ENCODE measurements around the gene ARL14. TPM values are rescaled to one million over a fixed set of nuclear protein-coding genes. Genes with fewer than 3 reads are reported as not detected.

Gene ARL14
- total RNA-seq, 1 donor from 2014 or later = 0.16 TPM

DNA sequence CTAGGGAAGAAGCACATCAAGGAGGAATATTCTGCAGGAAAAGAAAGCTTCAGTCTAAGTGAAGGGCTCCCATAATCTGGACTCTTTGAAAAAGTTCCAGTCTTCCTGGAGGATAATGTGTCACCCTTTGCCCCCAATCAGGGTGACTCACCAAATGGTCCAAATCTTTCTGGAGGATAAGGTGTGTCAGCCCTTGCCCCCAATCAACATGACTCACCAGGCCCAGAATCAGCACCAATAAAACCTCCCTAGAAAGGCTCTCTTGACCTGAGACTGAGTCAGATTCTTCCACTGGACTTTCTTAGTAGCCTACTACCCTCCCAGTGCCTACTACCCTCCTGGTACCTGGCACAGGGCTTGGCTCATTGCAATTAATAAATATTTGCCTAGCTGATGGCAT lies 9.5 kb upstream of the ARL14 start:
- Histone ChIP-seq H3K27me3 (ENCODE audit: insufficient read depth, low read length) (no peaks in the 10 kb centered on the region), H3K27ac (ENCODE audit: low read depth, low read length) (no peak overlapping the region), H3K4me1 (ENCODE audit: insufficient read depth, low read length) (peaks cover 25% of the 10 kb centered on the region), H4K20me1 (ENCODE audit: insufficient read depth, low read length) (no peaks in the 10 kb centered on the region), H2AFZ (ENCODE audit: low read depth, low read length) (no peak overlapping the region), H3K9ac (ENCODE audit: low read length) (no peak overlapping the region), H3K79me2 (ENCODE audit: insufficient read depth, low read length) (no peaks in the 10 kb centered on the region), H3K4me2 (ENCODE audit: low read length) (peak overlapping the region; percentile 43), H3K36me3 (ENCODE audit: insufficient read depth, low read length) (no peaks in the 10 kb centered on the region), H3K4me3 (ENCODE audit: insufficient read depth, low read depth, low read length) (no peak overlapping the region), H3K9me3 (ENCODE audit: insufficient read depth, low read depth, low read length) (no peaks in the 10 kb centered on the region)
- no peak overlapping the region for H3K27ac Mint-ChIP-seq (ENCODE audit: unreplicated experiment)
- FAIRE-seq (no peak), DNase-seq (ENCODE audit: low read depth) (peak; percentile 79)
- TF ChIP-seq EZH2 (IDR thresholded peaks at IDR 0.05; ENCODE audit: insufficient read depth, low read length) = no peak
- TF ChIP-seq, protein P1, sequence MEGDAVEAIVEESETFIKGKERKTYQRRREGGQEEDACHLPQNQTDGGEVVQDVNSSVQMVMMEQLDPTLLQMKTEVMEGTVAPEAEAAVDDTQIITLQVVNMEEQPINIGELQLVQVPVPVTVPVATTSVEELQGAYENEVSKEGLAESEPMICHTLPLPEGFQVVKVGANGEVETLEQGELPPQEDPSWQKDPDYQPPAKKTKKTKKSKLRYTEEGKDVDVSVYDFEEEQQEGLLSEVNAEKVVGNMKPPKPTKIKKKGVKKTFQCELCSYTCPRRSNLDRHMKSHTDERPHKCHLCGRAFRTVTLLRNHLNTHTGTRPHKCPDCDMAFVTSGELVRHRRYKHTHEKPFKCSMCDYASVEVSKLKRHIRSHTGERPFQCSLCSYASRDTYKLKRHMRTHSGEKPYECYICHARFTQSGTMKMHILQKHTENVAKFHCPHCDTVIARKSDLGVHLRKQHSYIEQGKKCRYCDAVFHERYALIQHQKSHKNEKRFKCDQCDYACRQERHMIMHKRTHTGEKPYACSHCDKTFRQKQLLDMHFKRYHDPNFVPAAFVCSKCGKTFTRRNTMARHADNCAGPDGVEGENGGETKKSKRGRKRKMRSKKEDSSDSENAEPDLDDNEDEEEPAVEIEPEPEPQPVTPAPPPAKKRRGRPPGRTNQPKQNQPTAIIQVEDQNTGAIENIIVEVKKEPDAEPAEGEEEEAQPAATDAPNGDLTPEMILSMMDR (IDR thresholded peaks at IDR 0.05; ENCODE audit: insufficient read depth, low read depth, low read length) = no peak
- no peaks in the 10 kb centered on the region for H3K9me3 Mint-ChIP-seq (ENCODE audit: unreplicated experiment)
- H3K36me3 Mint-ChIP-seq (ENCODE audit: low read depth, unreplicated experiment) = no peaks in the 10 kb centered on the region
- no peaks in the 10 kb centered on the region for H3K27me3 Mint-ChIP-seq (ENCODE audit: low read depth, unreplicated experiment)
- no peak overlapping the region for H3K4me3 Mint-ChIP-seq (ENCODE audit: unreplicated experiment)
- peaks cover 13% of the 10 kb centered on the region for H3K4me1 Mint-ChIP-seq (ENCODE audit: low read depth, unreplicated experiment)

DNA sequence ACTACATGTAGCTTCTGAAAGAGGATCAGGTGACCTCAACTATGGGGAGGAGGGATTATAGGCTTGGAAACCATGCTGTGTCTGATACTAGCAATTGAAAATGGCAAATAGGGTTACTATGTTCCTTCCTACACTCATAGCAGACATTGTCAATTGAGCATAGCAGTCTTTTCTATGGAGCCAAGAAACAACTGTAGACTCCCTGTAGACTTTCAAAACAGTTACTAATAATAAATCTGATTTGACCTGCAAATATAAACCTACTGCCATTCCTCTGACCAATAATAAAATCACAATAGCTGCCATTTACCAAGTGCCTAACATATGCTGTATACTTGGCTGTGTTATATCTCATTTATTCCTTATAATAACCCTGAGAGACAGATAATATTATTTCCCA lies 8.5 kb upstream of the ARL14 start:
- H3K9me3 ChIP-seq (ENCODE audit: insufficient read depth, low read depth, low read length) = no peaks in the 10 kb centered on the region
- no peak overlapping the region for H3K27ac Mint-ChIP-seq (ENCODE audit: unreplicated experiment)
- H3K36me3 ChIP-seq (ENCODE audit: insufficient read depth, low read length) = no peaks in the 10 kb centered on the region
- H3K4me3 ChIP-seq (ENCODE audit: insufficient read depth, low read depth, low read length) = no peak overlapping the region
- H4K20me1 ChIP-seq (ENCODE audit: insufficient read depth, low read length) = no peaks in the 10 kb centered on the region
- no peaks in the 10 kb centered on the region for H3K9me3 Mint-ChIP-seq (ENCODE audit: unreplicated experiment)
- H3K4me1 ChIP-seq (ENCODE audit: insufficient read depth, low read length) = peaks cover 25% of the 10 kb centered on the region
- DNase-seq (ENCODE audit: low read depth) = no peak
- no peak overlapping the region for H3K4me2 ChIP-seq (ENCODE audit: low read length)
- H3K27me3 ChIP-seq (ENCODE audit: insufficient read depth, low read length) = no peaks in the 10 kb centered on the region
- no peak for FAIRE-seq
- no peak overlapping the region for H3K27ac ChIP-seq (ENCODE audit: low read depth, low read length)
- peaks cover 13% of the 10 kb centered on the region for H3K4me1 Mint-ChIP-seq (ENCODE audit: low read depth, unreplicated experiment)
- H2AFZ ChIP-seq (ENCODE audit: low read depth, low read length) = no peak overlapping the region
- H3K9ac ChIP-seq (ENCODE audit: low read length) = no peak overlapping the region
- no peaks in the 10 kb centered on the region for H3K79me2 ChIP-seq (ENCODE audit: insufficient read depth, low read length)
- TF ChIP-seq, protein P1 (IDR thresholded peaks at IDR 0.05; ENCODE audit: insufficient read depth, low read depth, low read length) = no peak
- TF ChIP-seq EZH2 (IDR thresholded peaks at IDR 0.05; ENCODE audit: insufficient read depth, low read length) = no peak
- no peaks in the 10 kb centered on the region for H3K27me3 Mint-ChIP-seq (ENCODE audit: low read depth, unreplicated experiment)
- H3K4me3 Mint-ChIP-seq (ENCODE audit: unreplicated experiment) = no peak overlapping the region
- no peaks in the 10 kb centered on the region for H3K36me3 Mint-ChIP-seq (ENCODE audit: low read depth, unreplicated experiment)

DNA sequence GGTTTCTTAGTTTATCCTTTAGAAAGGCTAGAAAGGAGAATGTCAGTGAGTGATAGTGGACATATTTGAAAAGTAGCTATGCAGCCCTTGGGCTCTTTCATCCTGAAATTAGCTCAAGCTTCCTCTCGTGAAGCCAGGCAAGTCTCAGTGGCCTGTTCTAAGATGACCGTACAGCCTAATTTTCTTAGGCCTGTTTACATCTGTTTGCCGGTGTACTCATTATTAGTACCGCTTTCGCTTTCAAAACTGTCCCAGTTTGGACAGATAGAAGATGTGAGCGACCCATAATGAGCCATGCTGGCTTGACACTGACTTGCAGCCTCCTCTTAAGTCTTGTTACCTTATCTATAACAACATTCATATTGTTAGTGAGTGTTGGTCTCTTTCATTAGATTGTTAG lies 5.7 kb upstream of the ARL14 start:
- Mint-ChIP-seq H3K27ac (ENCODE audit: unreplicated experiment) (no peak overlapping the region), H3K27me3 (ENCODE audit: low read depth, unreplicated experiment) (no peaks in the 10 kb centered on the region), H3K4me1 (ENCODE audit: low read depth, unreplicated experiment) (peaks cover 9% of the 10 kb centered on the region), H3K4me3 (ENCODE audit: unreplicated experiment) (no peak overlapping the region), H3K36me3 (ENCODE audit: low read depth, unreplicated experiment) (no peaks in the 10 kb centered on the region), H3K9me3 (ENCODE audit: unreplicated experiment) (no peaks in the 10 kb centered on the region)
- Histone ChIP-seq H4K20me1 (ENCODE audit: insufficient read depth, low read length) (no peaks in the 10 kb centered on the region), H2AFZ (ENCODE audit: low read depth, low read length) (no peak overlapping the region), H3K4me2 (ENCODE audit: low read length) (no peak overlapping the region), H3K27me3 (ENCODE audit: insufficient read depth, low read length) (no peaks in the 10 kb centered on the region), H3K9ac (ENCODE audit: low read length) (no peak overlapping the region), H3K4me3 (ENCODE audit: insufficient read depth, low read depth, low read length) (no peak overlapping the region), H3K27ac (ENCODE audit: low read depth, low read length) (no peak overlapping the region), H3K79me2 (ENCODE audit: insufficient read depth, low read length) (no peaks in the 10 kb centered on the region), H3K9me3 (ENCODE audit: insufficient read depth, low read depth, low read length) (no peaks in the 10 kb centered on the region), H3K36me3 (ENCODE audit: insufficient read depth, low read length) (no peaks in the 10 kb centered on the region), H3K4me1 (ENCODE audit: insufficient read depth, low read length) (peaks cover 16% of the 10 kb centered on the region)
- no peak for FAIRE-seq
- no peak for DNase-seq (ENCODE audit: low read depth)
- TF ChIP-seq EZH2 (IDR thresholded peaks at IDR 0.05; ENCODE audit: insufficient read depth, low read length) = no peak
- TF ChIP-seq, protein P1 (IDR thresholded peaks at IDR 0.05; ENCODE audit: insufficient read depth, low read depth, low read length) = no peak

All from astrocyte (in vitro differentiated cells and primary cell).